CD4-positive, alpha-beta T cell (primary cell): ENCODE measurements around the gene CMTR1. TPM values are rescaled to one million over a fixed set of nuclear protein-coding genes. Genes with fewer than 3 reads are reported as not detected.

Source experiments
- ATAC-seq: fragments of 200-7000 bp; cut with Tn5 transposase; one replicate; pipeline ENCODE4 v1.10.0; 2022; ENCODE audit warnings: mild to moderate bottlenecking; ENCODE audit not compliant: poor library complexity
- CTCF ChIA-PET: fragments of 350-600 bp; sonication (Branson Sonifier 250); formaldehyde crosslinking; loops from one replicate; lab custom pipeline; 2021; ENCODE audit warnings: antibody characterized with exemption, inconsistent platforms; lab: Charles Lee
- POLR2A ChIA-PET: fragments of 350-600 bp; sonication (Branson Sonifier 250); formaldehyde crosslinking; loops from one replicate; lab custom pipeline; 2021; ENCODE audit warnings: antibody characterized with exemption, inconsistent platforms; lab: Charles Lee
- DNase-seq, 14 experiments: peaks; one replicate each; pipeline ENCODE4 v3.0.0-alpha.2; 2013 to 2020; ENCODE audit warnings: mixed read lengths in 2 of 14
- H3K27ac ChIP-seq, 2 donors: one replicate each; pipeline versions ENCODE4 v1.5.1 to v1.7.0; 2013; ENCODE audit warnings: low read length in 2 of 2, low read depth in 1 of 2, mild to moderate bottlenecking in 1 of 2
- H3K27me3 ChIP-seq, 2 experiments: 1 replicate in 1 of 2; 2 replicates in 1 of 2; pipeline versions ENCODE4 v1.6.1 to v1.7.0; 2013; ENCODE audit warnings: low read length in 2 of 2, control low read depth in 1 of 2, mild to moderate bottlenecking in 1 of 2, moderate library complexity in 1 of 2; ENCODE audit not compliant: insufficient read depth in 2 of 2, control insufficient read depth in 1 of 2
- H3K36me3 ChIP-seq: one replicate; pipeline ENCODE4 v1.6.1; 2013; ENCODE audit warnings: low read length, control low read depth; ENCODE audit not compliant: insufficient read depth
- H3K4me1 ChIP-seq: one replicate; pipeline ENCODE4 v1.6.1; 2013; ENCODE audit warnings: low read length, control low read depth; ENCODE audit not compliant: insufficient read depth
- H3K4me3 ChIP-seq: one replicate; pipeline ENCODE4 v1.5.1; 2013; ENCODE audit warnings: mild to moderate bottlenecking, low read length, moderate library complexity
- H3K9me3 ChIP-seq, 2 experiments: 1 replicate in 1 of 2; 2 replicates in 1 of 2; pipeline versions ENCODE4 v1.6.1 to v1.7.0; 2013; ENCODE audit warnings: low read length in 2 of 2, mild to moderate bottlenecking in 2 of 2, control low read depth in 1 of 2, moderate library complexity in 1 of 2; ENCODE audit not compliant: control insufficient read depth in 1 of 2, insufficient read depth in 1 of 2
- H3K27ac Mint-ChIP-seq: one replicate; pipeline ENCODE4 v1.8.0; 2020; ENCODE audit warnings: mixed read lengths
- H3K27me3 Mint-ChIP-seq: one replicate; pipeline ENCODE4 v1.8.0; 2021; ENCODE audit warnings: mixed read lengths
- H3K36me3 Mint-ChIP-seq: one replicate; pipeline ENCODE4 v1.8.0; 2021; ENCODE audit warnings: low read depth, mixed read lengths
- H3K4me1 Mint-ChIP-seq: one replicate; pipeline ENCODE4 v1.8.0; 2021; ENCODE audit warnings: low read depth, mixed read lengths
- H3K4me3 Mint-ChIP-seq: one replicate; pipeline ENCODE4 v1.8.0; 2020; ENCODE audit warnings: mild to moderate bottlenecking, mixed read lengths
- H3K9me3 Mint-ChIP-seq: one replicate; pipeline ENCODE4 v1.8.0; 2020; ENCODE audit warnings: mixed read lengths
- intact Hi-C, 2 experiments: fragments of 100-400 bp; cut with DNase I in 1 of 2; cut with micrococcal nuclease in 1 of 2; formaldehyde crosslinking; loops; one replicate each; pipeline versions ENCODE4 v1.15.1 to v1.9.0; 2023 to 2025; cut with DNase I, micrococcal nuclease
- total RNA-seq, 174 experiments: library from RNA in 2 of 174; stranded (reverse) in 2 of 174; gene quantifications; one replicate each; pipeline ENCODE4 v1.2.3 and lab custom pipeline; 2021 to 2026
- TF ChIP-seq, protein P1 (sequence below): fragments of 200-600 bp; IDR thresholded peaks from one replicate; pipeline ENCODE4 v1.8.0; 2022; ENCODE audit warnings: antibody characterized with exemption, mild to moderate bottlenecking

The CMTR1 gene
- total RNA-seq, 2 experiments from 2014 or later = 79.7 to 80.3 TPM

DNA sequence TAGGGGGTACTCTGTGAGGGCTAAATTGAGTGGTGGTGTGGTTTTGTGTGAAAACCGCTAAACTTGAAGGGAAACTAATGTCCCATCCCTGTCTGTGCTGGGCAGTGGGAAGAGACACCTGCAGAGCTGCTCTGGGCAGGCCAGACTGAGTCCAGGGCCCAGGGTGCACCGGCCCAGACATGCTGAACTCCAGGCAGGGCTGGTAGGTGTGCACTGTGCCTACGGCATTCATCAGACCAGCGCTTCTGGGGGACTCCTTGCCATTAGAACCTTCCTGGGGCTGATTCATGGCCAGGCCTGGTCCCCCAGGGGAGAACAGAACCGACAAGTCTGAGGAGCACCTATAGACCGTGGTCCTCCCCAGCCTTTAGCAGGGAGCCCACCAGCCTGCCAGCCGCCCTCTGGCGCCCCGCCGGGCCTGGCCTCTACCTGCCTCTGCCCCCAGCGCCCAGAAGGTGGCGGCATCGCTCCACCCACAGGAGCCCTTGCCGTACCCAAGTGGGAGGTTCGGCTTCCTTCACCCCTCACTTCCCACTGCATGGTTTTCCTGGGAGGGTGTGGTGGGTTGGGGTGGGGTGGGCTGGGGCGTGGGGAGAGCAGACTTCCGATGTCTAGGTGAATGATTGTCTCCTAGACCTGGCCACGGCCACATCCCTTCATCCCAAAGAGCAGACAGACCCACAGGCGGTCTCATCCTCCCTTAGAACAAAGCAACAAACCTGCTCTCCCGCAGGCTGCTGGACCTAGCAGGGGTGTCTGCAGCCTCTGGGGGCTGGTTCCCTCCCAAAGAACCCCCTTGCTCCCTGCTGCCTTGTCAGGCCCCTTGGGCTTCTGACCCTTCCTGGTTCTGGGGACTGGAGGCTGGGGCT lies 51.1 kb downstream of the CMTR1 start:
- Histone ChIP-seq H3K27ac (peak overlapping the region in 1 of 2 donors; percentile 50), H3K4me3 (no peak overlapping the region), H3K27me3 (no peaks in the 10 kb centered on the region), H3K36me3 (peaks cover 69% of the 10 kb centered on the region), H3K9me3 (no peaks in the 10 kb centered on the region), H3K4me1 (peaks cover 40% of the 10 kb centered on the region)
- Mint-ChIP-seq H3K36me3 (peaks cover 43% of the 10 kb centered on the region), H3K27ac (no peak overlapping the region), H3K27me3 (no peaks in the 10 kb centered on the region), H3K4me1 (peaks cover 14% of the 10 kb centered on the region), H3K4me3 (no peak overlapping the region), H3K9me3 (no peaks in the 10 kb centered on the region)
- ChIA-PET POLR2A (interaction anchor here (0.6 to 1.3 kb wide), 4 partner anchors 24 to 290 kb away, joined by 3 to 4 read pairs (median 4); no protein-coding TSS in a partner anchor), CTCF (interaction anchor here (0.6 to 2.3 kb wide), 7 partner anchors 11 to 214 kb away, joined by 3 to 9 read pairs (median 3); partner anchors contain the start of gene MDGA1)
- peak; percentile 62 to 89 (median 76) for DNase-seq
- intact Hi-C loops = loop anchor here (1.0 to 5.0 kb wide), 6 partner anchors 33 to 1013 kb away; no protein-coding TSS in a partner anchor
- TF ChIP-seq, protein P1, sequence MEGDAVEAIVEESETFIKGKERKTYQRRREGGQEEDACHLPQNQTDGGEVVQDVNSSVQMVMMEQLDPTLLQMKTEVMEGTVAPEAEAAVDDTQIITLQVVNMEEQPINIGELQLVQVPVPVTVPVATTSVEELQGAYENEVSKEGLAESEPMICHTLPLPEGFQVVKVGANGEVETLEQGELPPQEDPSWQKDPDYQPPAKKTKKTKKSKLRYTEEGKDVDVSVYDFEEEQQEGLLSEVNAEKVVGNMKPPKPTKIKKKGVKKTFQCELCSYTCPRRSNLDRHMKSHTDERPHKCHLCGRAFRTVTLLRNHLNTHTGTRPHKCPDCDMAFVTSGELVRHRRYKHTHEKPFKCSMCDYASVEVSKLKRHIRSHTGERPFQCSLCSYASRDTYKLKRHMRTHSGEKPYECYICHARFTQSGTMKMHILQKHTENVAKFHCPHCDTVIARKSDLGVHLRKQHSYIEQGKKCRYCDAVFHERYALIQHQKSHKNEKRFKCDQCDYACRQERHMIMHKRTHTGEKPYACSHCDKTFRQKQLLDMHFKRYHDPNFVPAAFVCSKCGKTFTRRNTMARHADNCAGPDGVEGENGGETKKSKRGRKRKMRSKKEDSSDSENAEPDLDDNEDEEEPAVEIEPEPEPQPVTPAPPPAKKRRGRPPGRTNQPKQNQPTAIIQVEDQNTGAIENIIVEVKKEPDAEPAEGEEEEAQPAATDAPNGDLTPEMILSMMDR = peak; percentile 84
- ATAC-seq = peak; percentile 65

DNA sequence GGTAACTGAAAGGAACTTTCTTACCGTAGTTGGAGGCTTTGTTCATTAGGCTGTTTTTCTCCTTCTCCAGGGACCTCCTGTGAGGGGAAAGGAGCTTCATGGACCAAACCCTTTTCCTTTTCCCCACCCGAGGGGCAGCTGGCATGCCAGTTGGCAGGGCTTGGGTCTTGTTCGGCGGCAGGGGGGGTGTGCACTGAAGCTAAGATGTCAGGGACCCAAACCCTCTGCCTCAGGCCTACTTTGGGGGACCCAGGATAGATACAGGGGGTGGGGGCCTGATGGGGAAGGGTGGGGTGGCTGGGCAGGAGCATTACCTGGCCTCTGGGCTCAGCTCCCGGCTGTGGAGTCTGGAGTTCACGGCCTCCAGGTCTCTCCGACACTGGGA lies 51.8 kb downstream of the CMTR1 start:
- H3K36me3 ChIP-seq = peaks cover 62% of the 10 kb centered on the region
- H3K27me3 ChIP-seq = no peaks in the 10 kb centered on the region
- POLR2A ChIA-PET = interaction anchor here (0.6 to 1.3 kb wide), 4 partner anchors 23 to 290 kb away, joined by 3 to 4 read pairs (median 4); no protein-coding TSS in a partner anchor
- TF ChIP-seq, protein P1 = no peak
- no peaks in the 10 kb centered on the region for H3K9me3 ChIP-seq
- no peak overlapping the region for H3K27ac Mint-ChIP-seq
- DNase-seq (no peak), ATAC-seq (no peak)
- H3K4me3 Mint-ChIP-seq = no peak overlapping the region
- CTCF ChIA-PET = interaction anchor here (0.7 to 1.9 kb wide), 5 partner anchors 12 to 207 kb away, joined by 3 to 9 read pairs (median 3); no protein-coding TSS in a partner anchor
- H3K36me3 Mint-ChIP-seq = peaks cover 36% of the 10 kb centered on the region
- peaks cover 46% of the 10 kb centered on the region for H3K4me1 ChIP-seq
- H3K4me3 ChIP-seq = no peak overlapping the region
- H3K27ac ChIP-seq = peak overlapping the region in 1 of 2 donors; percentile 50
- peaks cover 19% of the 10 kb centered on the region for H3K4me1 Mint-ChIP-seq
- H3K9me3 Mint-ChIP-seq = no peaks in the 10 kb centered on the region
- intact Hi-C loops = loop anchor here (1.0 to 5.0 kb wide), 6 partner anchors 33 to 1013 kb away; no protein-coding TSS in a partner anchor
- H3K27me3 Mint-ChIP-seq = no peaks in the 10 kb centered on the region

DNA sequence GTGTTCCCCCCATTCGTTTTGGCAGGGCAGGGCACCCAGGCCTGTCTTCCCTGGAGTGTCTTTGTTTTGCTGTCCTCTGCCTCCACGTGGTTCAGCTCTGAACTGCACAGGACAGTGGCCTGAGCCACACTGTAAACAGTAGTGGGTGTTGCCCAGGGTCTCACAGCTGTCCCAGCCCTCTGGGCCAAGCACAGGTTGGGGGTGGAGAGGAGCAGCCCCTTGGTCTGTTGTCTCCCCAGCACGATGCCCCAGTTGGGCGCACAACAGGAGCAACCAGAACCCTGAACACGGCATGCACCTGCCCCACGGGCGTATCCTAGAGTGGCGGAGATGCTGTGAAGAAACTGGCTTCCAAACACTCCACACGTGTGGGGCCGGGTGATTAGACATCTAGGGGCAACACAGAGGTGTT lies 52.3 kb downstream of the CMTR1 start:
- no peaks in the 10 kb centered on the region for H3K9me3 ChIP-seq
- no peak for ATAC-seq
- H3K4me3 ChIP-seq = no peak overlapping the region
- Mint-ChIP-seq H3K9me3 (no peaks in the 10 kb centered on the region), H3K4me3 (no peak overlapping the region), H3K27ac (peak overlapping the region; percentile 72), H3K36me3 (peaks cover 33% of the 10 kb centered on the region), H3K27me3 (no peaks in the 10 kb centered on the region), H3K4me1 (peaks cover 24% of the 10 kb centered on the region)
- TF ChIP-seq, protein P1 = no peak
- peaks cover 57% of the 10 kb centered on the region for H3K36me3 ChIP-seq
- H3K4me1 ChIP-seq = peaks cover 51% of the 10 kb centered on the region
- DNase-seq = peak in 1 of 14 experiments; percentile 30
- intact Hi-C loops = loop anchor here in 1 of 2 experiments (2.0 kb wide), 1 partner anchor 160 kb away; no protein-coding TSS in a partner anchor
- no peaks in the 10 kb centered on the region for H3K27me3 ChIP-seq
- no peak overlapping the region for H3K27ac ChIP-seq
- ChIA-PET POLR2A (interaction anchor here (1.0 to 1.3 kb wide), 3 partner anchors 23 to 81 kb away, joined by 4 read pairs; no protein-coding TSS in a partner anchor), CTCF (interaction anchor here (0.7 to 1.3 kb wide), 4 partner anchors 13 to 80 kb away, joined by 3 to 9 read pairs (median 3); no protein-coding TSS in a partner anchor)
